KMS-11 (cell line): ENCODE results near the gene FES.

Source experiments
- H2AFZ ChIP-seq: fragments of 200-600 bp; sonication (generic); 2 replicates; pipeline ENCODE4 v1.6.1; 2016; ENCODE audit warnings: antibody characterized with exemption, mixed run types, low read depth
- H3K27ac ChIP-seq: fragments of 200-600 bp; sonication (generic); 2 replicates; pipeline ENCODE4 v1.6.1; 2016; ENCODE audit warnings: mild to moderate bottlenecking, mixed run types
- H3K27me3 ChIP-seq: fragments of 200-600 bp; sonication (generic); 2 replicates; pipeline ENCODE4 v1.6.1; 2017; ENCODE audit warnings: mild to moderate bottlenecking, low read depth, mixed run types, moderate library complexity; ENCODE audit not compliant: insufficient read depth
- H3K36me3 ChIP-seq: fragments of 200-600 bp; sonication (generic); 2 replicates; pipeline ENCODE4 v1.6.1; 2017; ENCODE audit warnings: mild to moderate bottlenecking, mixed run types; ENCODE audit not compliant: insufficient read depth
- H3K4me1 ChIP-seq: fragments of 200-600 bp; sonication (generic); 2 replicates; pipeline ENCODE4 v1.6.1; 2016; ENCODE audit warnings: mild to moderate bottlenecking, low read depth, mixed run types; ENCODE audit not compliant: poor library complexity, severe bottlenecking
- H3K4me2 ChIP-seq: fragments of 200-600 bp; sonication (generic); 2 replicates; pipeline ENCODE4 v1.7.0; 2016; ENCODE audit warnings: mild to moderate bottlenecking, mixed run types
- H3K4me3 ChIP-seq: fragments of 200-600 bp; sonication (generic); IDR thresholded peaks from 2 replicates; pipeline ENCODE4 v1.6.1; 2017; ENCODE audit warnings: low read depth, low read length, mixed read lengths; ENCODE audit not compliant: insufficient read depth
- H3K79me2 ChIP-seq: fragments of 200-600 bp; sonication (generic); 2 replicates; pipeline ENCODE4 v1.6.1; 2016; ENCODE audit warnings: low read depth, mixed run types; ENCODE audit not compliant: insufficient read depth
- H3K9ac ChIP-seq: fragments of 200-600 bp; sonication (generic); 2 replicates; pipeline ENCODE4 v1.6.1; 2016; ENCODE audit warnings: mild to moderate bottlenecking, mixed run types
- H4K20me1 ChIP-seq: fragments of 200-600 bp; sonication (generic); 2 replicates; pipeline ENCODE4 v1.6.1; 2016; ENCODE audit warnings: mild to moderate bottlenecking, mixed run types; ENCODE audit not compliant: insufficient read depth
- CTCF ChIP-seq: fragments of 200-600 bp; sonication (generic); conservative IDR thresholded peaks from 2 replicates; pipeline ENCODE4 v1.6.1; 2017; ENCODE audit warnings: low read depth, mild to moderate bottlenecking, antibody characterized with exemption, low read length, moderate library complexity, mixed read lengths

Gene FES

GRCh38 chr15:90929246-90930019, 45.1 kb downstream of the FES start:
- H2AFZ ChIP-seq = peak overlapping the region; percentile 88
- H3K36me3 ChIP-seq = no peaks in the 10 kb centered on the region
- peaks cover 36% of the 10 kb centered on the region for H3K4me1 ChIP-seq
- H3K9ac ChIP-seq = peak overlapping the region; percentile 91; the same call in 1 of the 2 replicates
- no peaks in the 10 kb centered on the region for H4K20me1 ChIP-seq
- no peak for TF ChIP-seq CTCF
- no peaks in the 10 kb centered on the region for H3K27me3 ChIP-seq
- H3K27ac ChIP-seq = peak overlapping the region; percentile 90
- no peaks in the 10 kb centered on the region for H3K79me2 ChIP-seq
- H3K4me2 ChIP-seq = peak overlapping the region; percentile 84
- H3K4me3 ChIP-seq = no peak overlapping the region

- Histone ChIP-seq H3K27ac (peak overlapping the region; percentile 90), H3K27me3 (no peaks in the 10 kb centered on the region), H3K4me3 (no peak overlapping the region), H2AFZ (0 out of 2 replicates have a peak overlapping the region, but pooled peaks have one; percentile 88), H3K9ac (peak overlapping the region; percentile 91; the same call in 1 of the 2 replicates), H3K79me2 (0 out of 2 replicates have a peak, but pooled peaks cover 5% of the 10 kb centered on the region), H4K20me1 (no peaks in the 10 kb centered on the region), H3K4me2 (peak overlapping the region; percentile 84), H3K4me1 (peaks cover 25% of the 10 kb centered on the region), H3K36me3 (no peaks in the 10 kb centered on the region)
- no peak for TF ChIP-seq CTCF
Measured at GRCh38 chr15:90930861-90931574, 46.7 kb downstream of the FES start.

GRCh38 chr15:90931575-90931827, 47.2 kb downstream of the FES start:
- Histone ChIP-seq H3K4me3 (peak overlapping the region; percentile 27), H4K20me1 (no peaks in the 10 kb centered on the region), H3K4me1 (peaks cover 29% of the 10 kb centered on the region), H3K27me3 (no peaks in the 10 kb centered on the region), H3K9ac (peak overlapping the region; percentile 60; the same call in 1 of the 2 replicates), H3K4me2 (peak overlapping the region; percentile 84), H2AFZ (peak overlapping the region; percentile 85), H3K27ac (peak overlapping the region; percentile 90; the same call in 1 of the 2 replicates), H3K79me2 (0 out of 2 replicates have a peak, but pooled peaks cover 5% of the 10 kb centered on the region), H3K36me3 (no peaks in the 10 kb centered on the region)
- TF ChIP-seq CTCF = no peak

GRCh38 chr15:90931828-90932659, 47.7 kb downstream of the FES start, which contains the start of gene HDDC3:
TSS of gene HDDC3 (minus strand) at chr15:90932549. CDS start at chr15:90932540, 9 bp downstream.
- H3K36me3 ChIP-seq = no peaks in the 10 kb centered on the region
- no peaks in the 10 kb centered on the region for H3K27me3 ChIP-seq
- H2AFZ ChIP-seq = peak within 1 kb of the TSS; percentile 85
- H3K9ac ChIP-seq = peak within 1 kb of the TSS; percentile 60
- peaks cover 29% of the 10 kb centered on the region for H3K4me1 ChIP-seq
- H3K27ac ChIP-seq = peak within 1 kb of the TSS; percentile 90
- peak within 1 kb of the TSS; percentile 84 for H3K4me2 ChIP-seq
- 0 out of 2 replicates have a peak, but pooled peaks cover 5% of the 10 kb centered on the region for H3K79me2 ChIP-seq
- no peaks in the 10 kb centered on the region for H4K20me1 ChIP-seq
- peak within 1 kb of the TSS; percentile 27 for H3K4me3 ChIP-seq
- peak; percentile 86 for TF ChIP-seq CTCF
